Measurements from ENCODE around the gene IGFBP6.

GRCh38 chr12:53094394-53094787 is 3.1 kb upstream of the IGFBP6 start:
- no peak for TF ChIP-seq POLR2A (IDR thresholded peaks at IDR 0.05)
- no peak for TF ChIP-seq CTCF (IDR thresholded peaks at IDR 0.05)

All from thyroid gland (tissue), 4 donors.